ENCODE results near the gene CHST3. TPM values are rescaled to one million over a fixed set of nuclear protein-coding genes. Genes with fewer than 3 reads are reported as not detected.

The CHST3 gene
- total RNA-seq, 1 experiment from 2014 or later: 14.1 TPM

DNA sequence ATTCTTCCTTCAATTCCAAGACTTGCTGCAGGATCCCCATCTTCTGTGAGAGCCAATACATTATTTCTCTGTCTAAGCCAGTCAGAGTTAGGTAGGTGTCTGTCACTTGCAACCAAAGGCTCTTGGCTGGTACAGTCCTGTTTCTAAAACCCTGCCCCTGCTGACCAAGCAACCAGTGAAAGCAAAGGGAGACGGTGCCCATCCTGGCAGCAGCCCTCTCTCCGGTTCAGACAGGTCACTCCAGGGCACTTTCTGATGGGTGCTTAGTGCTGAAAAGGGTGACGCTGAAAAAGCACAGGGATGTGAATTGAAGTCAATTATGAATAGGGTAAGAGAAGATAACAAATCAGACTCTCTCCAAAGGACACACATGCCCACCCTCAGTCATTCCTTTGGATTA, 86.7 kb downstream of the CHST3 start:
- DNase-seq (ENCODE audit: low spot score): no peak

DNA sequence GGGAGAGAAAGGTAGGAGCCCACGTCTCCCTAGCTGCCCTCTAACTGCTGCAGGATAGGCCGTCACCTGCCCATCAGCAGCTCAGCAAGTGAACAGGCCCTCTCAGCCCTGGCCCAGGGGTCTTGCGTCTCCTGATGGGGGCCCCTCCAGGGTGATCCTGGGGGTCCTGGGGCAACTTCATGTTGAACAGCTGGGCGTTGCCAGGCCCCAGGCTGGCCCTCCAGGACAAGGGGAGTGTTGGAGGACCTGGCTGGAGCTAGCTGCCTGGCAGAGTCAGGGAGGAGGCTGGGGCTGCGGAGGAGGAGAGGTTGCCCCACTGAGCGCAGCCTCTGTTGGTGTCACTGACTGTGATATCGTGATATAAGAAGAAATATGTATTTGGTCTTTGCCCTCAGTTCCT, 89.5 kb downstream of the CHST3 start:
- no peak for DNase-seq (ENCODE audit: low spot score)

DNA sequence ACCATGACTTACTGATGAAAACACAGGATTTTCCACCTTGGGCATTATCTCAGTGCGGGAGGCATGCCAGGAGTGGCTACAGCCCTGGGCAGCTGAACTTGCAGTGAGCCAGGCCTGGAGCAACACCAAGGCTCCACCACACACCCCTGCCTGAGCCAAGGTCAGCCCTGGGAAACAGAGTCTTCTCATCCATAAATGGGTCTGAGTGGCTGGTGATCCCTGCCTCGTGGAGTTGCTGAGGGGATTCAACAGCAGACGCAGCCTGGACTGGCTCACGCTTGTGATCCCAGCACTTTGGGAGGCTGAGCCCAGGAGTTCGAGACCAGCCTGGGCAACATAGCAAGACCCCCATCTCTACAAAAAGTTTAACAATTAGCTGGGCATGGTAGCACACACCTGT, 91.9 kb downstream of the CHST3 start:
- DNase-seq (ENCODE audit: low spot score): no peak

DNA sequence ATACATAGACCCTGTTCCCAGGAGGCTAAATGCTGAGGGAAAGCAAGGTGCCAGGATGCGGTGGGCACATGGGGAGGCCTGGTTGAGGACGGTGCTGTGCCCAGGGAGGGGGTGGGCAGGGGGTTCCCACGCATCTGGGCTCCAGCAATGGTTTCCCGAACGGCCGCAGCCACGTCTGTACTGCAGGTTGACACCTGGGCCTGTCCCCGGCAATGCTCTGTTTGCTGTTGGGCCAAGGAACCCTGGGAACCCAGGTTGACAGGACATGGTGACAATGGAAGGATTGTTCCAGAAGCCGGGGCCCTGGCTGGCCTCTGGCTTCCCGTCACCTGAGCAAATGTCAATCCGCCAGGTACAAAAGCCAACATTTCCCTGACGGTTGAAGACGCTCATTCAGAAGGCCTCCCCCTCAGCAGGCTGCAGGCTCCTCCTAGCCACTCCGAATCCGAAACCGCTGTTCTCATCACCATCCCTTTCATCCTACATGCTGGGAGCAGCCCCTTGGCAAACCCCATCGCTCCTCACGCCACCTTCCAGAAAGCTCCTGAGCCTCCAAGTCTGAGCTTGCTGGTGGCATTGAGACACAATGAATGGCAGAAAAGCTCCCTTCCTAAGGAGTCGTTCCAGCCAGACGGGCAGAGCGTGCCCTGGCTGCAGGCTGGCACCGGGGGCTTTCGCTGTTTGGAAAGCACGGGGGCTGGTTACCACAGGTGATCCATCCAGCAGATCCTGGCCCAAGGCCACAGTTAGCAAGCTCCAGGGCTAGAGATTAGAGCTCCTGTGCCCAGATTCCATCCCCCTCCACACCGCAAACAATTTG, 92.9 kb downstream of the CHST3 start:
- DNase-seq (ENCODE audit: low spot score): no peak

DNA sequence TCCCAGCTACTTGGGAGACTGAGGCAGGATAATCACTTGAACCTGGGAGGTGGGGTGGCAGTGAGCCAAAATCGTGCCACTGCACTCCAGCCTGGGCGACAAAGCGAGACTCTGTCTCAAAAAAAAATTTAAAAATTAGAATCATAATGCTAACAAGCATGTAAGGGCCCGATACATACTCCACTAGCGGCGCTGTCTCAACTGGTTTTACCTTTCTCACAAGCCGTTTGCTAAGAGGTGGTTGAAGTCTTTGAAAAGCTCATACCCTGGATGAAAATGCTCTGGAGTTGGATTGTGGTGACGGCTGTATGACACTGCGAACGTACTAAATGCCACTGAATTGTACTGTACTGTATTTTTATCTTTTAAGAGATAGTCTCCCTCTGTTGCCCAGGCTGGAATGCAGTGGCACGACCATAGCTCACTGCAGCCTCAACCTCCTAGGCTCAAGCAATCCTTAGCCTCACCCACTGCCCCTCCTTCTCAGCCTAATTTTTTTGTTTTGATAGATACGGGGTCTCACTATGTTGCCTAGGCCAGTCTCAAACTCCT, 94.2 kb downstream of the CHST3 start:
- DNase-seq (ENCODE audit: low spot score): no peak

- no peak for DNase-seq (ENCODE audit: low spot score)
Observed at GRCh38 chr10:72058989-72059842, 95.0 kb downstream of the CHST3 start.

GRCh38 chr10:72059843-72060822, 95.9 kb downstream of the CHST3 start:
- DNase-seq (ENCODE audit: low spot score): no peak

- peak; percentile 13 for DNase-seq (ENCODE audit: low spot score)
Observed at GRCh38 chr10:72061491-72061890, 97.3 kb downstream of the CHST3 start.

DNA sequence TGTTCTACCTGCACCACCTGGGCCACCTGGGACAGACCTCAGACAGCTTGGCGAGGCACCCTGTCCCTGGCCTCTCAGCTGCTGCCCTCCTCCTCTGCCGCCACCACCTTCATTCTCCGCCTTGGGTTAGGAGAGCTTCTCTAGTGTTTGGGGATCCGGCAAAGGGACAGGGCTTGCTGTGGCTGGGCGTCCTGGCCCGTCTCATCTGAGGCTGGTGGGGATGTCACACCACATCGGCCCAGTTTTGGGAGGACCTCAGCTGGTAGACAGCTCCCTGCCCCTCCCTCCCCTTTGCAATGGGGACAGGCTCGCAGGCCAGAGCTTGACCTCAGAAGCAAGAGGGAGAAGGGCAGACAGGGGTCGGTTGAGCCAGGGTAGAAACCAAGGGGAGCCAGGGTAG, 97.7 kb downstream of the CHST3 start:
- DNase-seq (ENCODE audit: low spot score): no peak

GRCh38 chr10:72062382-72062781, 98.2 kb downstream of the CHST3 start:
- no peak for DNase-seq (ENCODE audit: low spot score)

Other genes with a start within 250 kb of the CHST3 start
- gene C10orf105, start 244.6 kb upstream of the CHST3 start, total RNA-seq (2014; rRNA removed; shearing (Covaris generic)): 0.20 TPM in 1 of 2 replicates, not detected in the other
- 25.0 and 28.8 TPM in 2 replicates for gene VSIR, start 190.9 kb upstream of the CHST3 start, total RNA-seq (2014; rRNA removed; shearing (Covaris generic))
- gene PSAP, start 113.1 kb upstream of the CHST3 start, total RNA-seq (2014; rRNA removed; shearing (Covaris generic)): 548 and 565 TPM in 2 replicates
- gene SPOCK2, start 124.2 kb downstream of the CHST3 start, total RNA-seq (2014; rRNA removed; shearing (Covaris generic)): 0.08 and 0.34 TPM in 2 replicates